ENCODE results near the gene ABCA4. TPM values are rescaled to one million over a fixed set of nuclear protein-coding genes. Genes with fewer than 3 reads are reported as not detected.
"Not testable (repeated sequence)": the region's sequence is repeated elsewhere in the genome, so short reads cannot be mapped to it uniquely, and the experiment has no call there.

The ABCA4 gene
- total RNA-seq, 1 experiment from 2014 or later = 0.29 TPM

GRCh38 chr1:94000510-94001282 lies 120.3 kb downstream of the ABCA4 start:
- Histone ChIP-seq H3K27ac (ENCODE audit: low read length) (no peak overlapping the region), H3K4me2 (ENCODE audit: low read length) (no peak overlapping the region), H4K20me1 (ENCODE audit: low read length) (no peaks in the 10 kb centered on the region), H3K4me3 (ENCODE audit: low read length) (no peak overlapping the region), H3K9me2 (replicated peaks; ENCODE audit: low read length) (no peaks in the 10 kb centered on the region), H3K36me3 (ENCODE audit: low read depth, low read length) (no peaks in the 10 kb centered on the region), H3K27me3 (ENCODE audit: low read length) (no peaks in the 10 kb centered on the region), H2AFZ (ENCODE audit: low read length) (no peak overlapping the region), H3K79me2 (ENCODE audit: low read length) (no peaks in the 10 kb centered on the region), H3K9me3 (ENCODE audit: low read length) (no peaks in the 10 kb centered on the region), H3F3A (ENCODE audit: low read length, unreplicated experiment) (no peaks in the 10 kb centered on the region), H3K4me1 (ENCODE audit: insufficient read depth, low read length) (no peaks in the 10 kb centered on the region), H3K9ac (ENCODE audit: low read length) (no peak overlapping the region)
- ATAC-seq (no peak), DNase-seq (no peak)
- intact Hi-C loops (cut with micrococcal nuclease) = no loop called here
- no peak for TF ChIP-seq EZH2 (IDR thresholded peaks at IDR 0.05; ENCODE audit: low read length, unreplicated experiment)
- no peak for TF ChIP-seq CTCF (conservative IDR thresholded peaks at IDR 0.05; ENCODE audit: low read depth, low read length)
- TF ChIP-seq EZH2phosphoT487 (IDR thresholded peaks at IDR 0.05; ENCODE audit: borderline replicate concordance, low read length) = no peak
- POLR2A ChIA-PET (ENCODE audit: unreplicated experiment) = no interaction called here
- no TSS peak for BruUV-seq (replicated peaks)
- CTCF ChIA-PET = no interaction called here

- no peaks in the 10 kb centered on the region for H3K4me1 ChIP-seq (ENCODE audit: insufficient read depth, low read length)
- no peaks in the 10 kb centered on the region for H3K36me3 ChIP-seq (ENCODE audit: low read depth, low read length)
- no peaks in the 10 kb centered on the region for H3K79me2 ChIP-seq (ENCODE audit: low read length)
- no peaks in the 10 kb centered on the region for H4K20me1 ChIP-seq (ENCODE audit: low read length)
- no peak for TF ChIP-seq CTCF (conservative IDR thresholded peaks at IDR 0.05; ENCODE audit: low read depth, low read length)
- no peak for TF ChIP-seq EZH2 (IDR thresholded peaks at IDR 0.05; ENCODE audit: low read length, unreplicated experiment)
- no peak for TF ChIP-seq EZH2phosphoT487 (IDR thresholded peaks at IDR 0.05; ENCODE audit: borderline replicate concordance, low read length)
- no peaks in the 10 kb centered on the region for H3K9me2 ChIP-seq (replicated peaks; ENCODE audit: low read length)
- H3K4me3 ChIP-seq (ENCODE audit: low read length) = no peak overlapping the region
- H3K27ac ChIP-seq (ENCODE audit: low read length) = no peak overlapping the region
- ChIA-PET CTCF (no interaction called here), POLR2A (ENCODE audit: unreplicated experiment) (no interaction called here)
- no peaks in the 10 kb centered on the region for H3F3A ChIP-seq (ENCODE audit: low read length, unreplicated experiment)
- H3K27me3 ChIP-seq (ENCODE audit: low read length) = no peaks in the 10 kb centered on the region
- no peak overlapping the region for H2AFZ ChIP-seq (ENCODE audit: low read length)
- intact Hi-C loops (cut with micrococcal nuclease) = no loop called here
- ATAC-seq (no peak), DNase-seq (no peak)
- H3K9ac ChIP-seq (ENCODE audit: low read length) = no peak overlapping the region
- no peak overlapping the region for H3K4me2 ChIP-seq (ENCODE audit: low read length)
- no peaks in the 10 kb centered on the region for H3K9me3 ChIP-seq (ENCODE audit: low read length)
- no TSS peak for BruUV-seq (replicated peaks)
Measured at GRCh38 chr1:93999840-94000415, 121.0 kb downstream of the ABCA4 start.

- ATAC-seq; H3K4me1 ChIP-seq (ENCODE audit: insufficient read depth, low read length); H2AFZ ChIP-seq (ENCODE audit: low read length); H3K9me2 ChIP-seq (replicated peaks; ENCODE audit: low read length); DNase-seq; intact Hi-C loops (cut with micrococcal nuclease); H3K27ac ChIP-seq (ENCODE audit: low read length); H3K4me3 ChIP-seq (ENCODE audit: low read length); H4K20me1 ChIP-seq (ENCODE audit: low read length); POLR2A ChIA-PET (ENCODE audit: unreplicated experiment); H3K27me3 ChIP-seq (ENCODE audit: low read length); H3K36me3 ChIP-seq (ENCODE audit: low read depth, low read length); H3K9ac ChIP-seq (ENCODE audit: low read length); CTCF ChIA-PET; H3F3A ChIP-seq (ENCODE audit: low read length, unreplicated experiment); H3K9me3 ChIP-seq (ENCODE audit: low read length); H3K79me2 ChIP-seq (ENCODE audit: low read length); H3K4me2 ChIP-seq (ENCODE audit: low read length); BruUV-seq (replicated peaks): not testable (repeated sequence)
Measured at GRCh38 chr1:93998532-93998931, 122.4 kb downstream of the ABCA4 start.
